H9 (cell line): ENCODE results near the gene GOLGA6L26. TPM values are rescaled to one million over a fixed set of nuclear protein-coding genes. Genes with fewer than 3 reads are reported as not detected.
"Not testable (repeated sequence)": the region's sequence is repeated elsewhere in the genome, so short reads cannot be mapped to it uniquely, and the experiment has no call there.

Source experiments
- DNase-seq: peaks from one replicate; pipeline ENCODE4 v3.0.0-alpha.2; 2017
- H2AFZ ChIP-seq: one replicate; pipeline ENCODE4 v1.6.1; 2013; ENCODE audit warnings: mild to moderate bottlenecking, low read length, control low read depth, moderate library complexity
- H2AK5ac ChIP-seq: 2 replicates; pipeline ENCODE4 v1.6.1; 2013; ENCODE audit warnings: low read length, control low read depth, mixed read lengths; ENCODE audit not compliant: insufficient read length
- H2BK120ac ChIP-seq: one replicate; pipeline ENCODE4 v1.6.1; 2013; ENCODE audit warnings: low read depth, mild to moderate bottlenecking, low read length, control low read depth, inconsistent platforms; ENCODE audit not compliant: poor library complexity, severe bottlenecking
- H2BK12ac ChIP-seq: 2 replicates; pipeline ENCODE4 v1.6.1; 2013; ENCODE audit warnings: low read length, control low read depth, mixed read lengths, low read depth; ENCODE audit not compliant: insufficient read length
- H2BK15ac ChIP-seq: 2 replicates; pipeline ENCODE4 v1.6.1; 2013; ENCODE audit warnings: low read depth, low read length, control low read depth
- H2BK20ac ChIP-seq: one replicate; pipeline ENCODE4 v1.6.1; 2013; ENCODE audit warnings: low read depth, mild to moderate bottlenecking, low read length, control low read depth, inconsistent platforms; ENCODE audit not compliant: poor library complexity, severe bottlenecking
- H2BK5ac ChIP-seq: 2 replicates; pipeline ENCODE4 v1.6.1; 2013; ENCODE audit warnings: low read length, control low read depth, mixed read lengths; ENCODE audit not compliant: insufficient read length
- H3K14ac ChIP-seq: 2 replicates; pipeline ENCODE4 v1.6.1; 2013; ENCODE audit warnings: low read length, control low read depth; ENCODE audit not compliant: insufficient read depth
- H3K18ac ChIP-seq: 2 replicates; pipeline ENCODE4 v1.6.1; 2013; ENCODE audit warnings: low read depth, mild to moderate bottlenecking, mixed read lengths, low read length, control low read depth; ENCODE audit not compliant: insufficient read length
- H3K23ac ChIP-seq: 2 replicates; pipeline ENCODE4 v1.6.1; 2013; ENCODE audit warnings: low read length, control low read depth, mixed read lengths, low read depth; ENCODE audit not compliant: insufficient read length
- H3K23me2 ChIP-seq: 2 replicates; pipeline ENCODE4 v1.6.1; 2013; ENCODE audit warnings: low read depth, mild to moderate bottlenecking, mixed read lengths, low read length, control low read depth; ENCODE audit not compliant: insufficient read length, poor library complexity, severe bottlenecking
- H3K27ac ChIP-seq: 2 replicates; pipeline ENCODE4 v1.5.1; 2013; ENCODE audit warnings: low read length, control low read depth, mixed read lengths, low read depth; ENCODE audit not compliant: insufficient read length
- H3K27me3 ChIP-seq: 2 replicates; pipeline ENCODE4 v1.6.1; 2013; ENCODE audit warnings: low read length, control low read depth, inconsistent platforms; ENCODE audit not compliant: insufficient read depth
- H3K4ac ChIP-seq: 2 replicates; pipeline ENCODE4 v1.6.1; 2013; ENCODE audit warnings: low read depth, mild to moderate bottlenecking, control low read depth, inconsistent platforms, low read length, moderate library complexity
- H3K4me1 ChIP-seq: 2 replicates; pipeline ENCODE4 v1.6.1; 2013; ENCODE audit warnings: low read length, control low read depth, inconsistent platforms; ENCODE audit not compliant: insufficient read depth
- H3K4me2 ChIP-seq: 2 replicates; pipeline ENCODE4 v1.6.1; 2013; ENCODE audit warnings: low read length, control low read depth, mixed read lengths; ENCODE audit not compliant: insufficient read length, insufficient read depth
- H3K56ac ChIP-seq: 2 replicates; pipeline ENCODE4 v1.6.1; 2013; ENCODE audit warnings: low read depth, mild to moderate bottlenecking, mixed read lengths, low read length, control low read depth; ENCODE audit not compliant: insufficient read length
- H3K79me1 ChIP-seq: 2 replicates; pipeline ENCODE4 v1.6.1; 2013; ENCODE audit warnings: low read depth, mild to moderate bottlenecking, moderate library complexity, low read length, control low read depth, inconsistent platforms; ENCODE audit not compliant: insufficient read depth, poor library complexity, severe bottlenecking
- H3K79me2 ChIP-seq: 2 replicates; pipeline ENCODE4 v1.6.1; 2013; ENCODE audit warnings: low read length, control low read depth, inconsistent platforms; ENCODE audit not compliant: insufficient read depth
- H3K9ac ChIP-seq: 2 replicates; pipeline ENCODE4 v1.6.1; 2013; ENCODE audit warnings: low read length, control low read depth, mixed read lengths; ENCODE audit not compliant: insufficient read length; ENCODE audit errors: extremely low read depth
- H3K9me3 ChIP-seq: one replicate; pipeline ENCODE4 v1.6.1; 2013; ENCODE audit warnings: low read depth, low read length, inconsistent platforms; ENCODE audit not compliant: control insufficient read depth
- H3T11ph ChIP-seq: one replicate; pipeline ENCODE4 v1.6.1; 2013; ENCODE audit warnings: mild to moderate bottlenecking, low read length, control low read depth, inconsistent platforms
- H4K20me1 ChIP-seq: one replicate; pipeline ENCODE4 v1.6.1; 2013; ENCODE audit not compliant: control insufficient read depth, insufficient read length, insufficient read depth
- H4K5ac ChIP-seq: 2 replicates; pipeline ENCODE4 v1.6.1; 2013; ENCODE audit warnings: low read depth, mild to moderate bottlenecking, mixed read lengths, low read length, control low read depth; ENCODE audit not compliant: insufficient read length
- H4K8ac ChIP-seq: replicated peaks from 2 replicates; pipeline ENCODE4 v1.6.1; 2013; ENCODE audit warnings: low read length, control low read depth, mixed read lengths, low read depth; ENCODE audit not compliant: insufficient read length
- H4K91ac ChIP-seq: 2 replicates; pipeline ENCODE4 v1.6.1; 2013; ENCODE audit warnings: low read depth, mild to moderate bottlenecking, moderate library complexity, mixed read lengths, low read length, control low read depth; ENCODE audit not compliant: insufficient read length
- H3K27ac Mint-ChIP-seq, 3 experiments: 2 replicates in 2 of 3; 3 replicates in 1 of 3; pipeline ENCODE4 v1.8.0; 2020 to 2021; ENCODE audit warnings: mixed read lengths in 3 of 3, mild to moderate bottlenecking in 1 of 3, moderate library complexity in 1 of 3
- H3K27me3 Mint-ChIP-seq: 2 replicates; pipeline ENCODE4 v1.8.0; 2021; ENCODE audit warnings: low read depth, mild to moderate bottlenecking, moderate library complexity, mixed read lengths
- H3K36me3 Mint-ChIP-seq, 3 experiments: 2 replicates in 2 of 3; 3 replicates in 1 of 3; pipeline ENCODE4 v1.8.0; 2020 to 2021; ENCODE audit warnings: low read depth in 3 of 3, mixed read lengths in 3 of 3; ENCODE audit not compliant: insufficient read depth in 1 of 3
- H3K4me1 Mint-ChIP-seq, 2 experiments: 2 replicates each; pipeline ENCODE4 v1.8.0; 2020; ENCODE audit warnings: mixed read lengths in 2 of 2
- H3K4me3 Mint-ChIP-seq, 2 experiments: 2 replicates in 1 of 2; 3 replicates in 1 of 2; pipeline ENCODE4 v1.8.0; 2020 to 2021; ENCODE audit warnings: mild to moderate bottlenecking in 2 of 2, mixed read lengths in 2 of 2, moderate library complexity in 1 of 2
- H3K9me3 Mint-ChIP-seq, 2 experiments: 2 replicates in 1 of 2; 3 replicates in 1 of 2; pipeline ENCODE4 v1.8.0; 2020; ENCODE audit warnings: mild to moderate bottlenecking in 2 of 2, mixed read lengths in 2 of 2, moderate library complexity in 1 of 2
- WGBS: extraction: QIAGEN DNeasy Blood & Tissue Kit; methylation state at CpG from one replicate; pipeline ENCODE4 v1.1.7; 2013; ENCODE audit warnings: missing lambda C conversion rate, low lambda C conversion rate, mixed read lengths; ENCODE audit not compliant: insufficient read length; ENCODE audit errors: extremely low coverage; 5-methylcytosine and 5-hydroxymethylcytosine counted together
- total RNA-seq: library from RNA; stranded (reverse); gene quantifications from 2 replicates; pipeline ENCODE4 v1.2.1, GENCODE V29; 2021

The GOLGA6L26 gene
- total RNA-seq, 1 experiment from 2014 or later: not detected

- H3K79me1 ChIP-seq, H3K27me3 Mint-ChIP-seq, H3K27ac Mint-ChIP-seq: not testable (repeated sequence)
Measured at GRCh38 chr15:23311233-23311632, 22.8 kb downstream of the GOLGA6L26 start.

GRCh38 chr15:23305921-23306320, 28.1 kb downstream of the GOLGA6L26 start:
- H3K27me3 Mint-ChIP-seq, H3K14ac ChIP-seq, H3K23ac ChIP-seq, H2AFZ ChIP-seq, H3K27me3 ChIP-seq, H3K4me3 Mint-ChIP-seq, H3K56ac ChIP-seq, H4K8ac ChIP-seq, H4K91ac ChIP-seq, H3K4me2 ChIP-seq, H2BK5ac ChIP-seq, H3K4me1 Mint-ChIP-seq, H3K23me2 ChIP-seq, H3K27ac ChIP-seq, H4K20me1 ChIP-seq, H4K5ac ChIP-seq, H3K4ac ChIP-seq, H2BK120ac ChIP-seq, H2BK15ac ChIP-seq, DNase-seq, H2AK5ac ChIP-seq, H3K9ac ChIP-seq, H3K79me2 ChIP-seq, H2BK20ac ChIP-seq, H3K9me3 ChIP-seq, H3K18ac ChIP-seq, H2BK12ac ChIP-seq, H3T11ph ChIP-seq, H3K79me1 ChIP-seq, H3K4me1 ChIP-seq: not testable (repeated sequence)
- Mint-ChIP-seq H3K36me3 (peaks cover 11 to 46% (median 30%) of the 10 kb centered on the region in 3 experiments), H3K27ac (0 out of 7 replicates have a peak overlapping the region, but pooled peaks of 1 of the 3 experiments have one; percentile 1), H3K9me3 (peaks cover 29 to 60% of the 10 kb centered on the region in 2 experiments; a peak in 4 of 5 replicates)
- no CpG with 5 or more reads among the region's 7 CpGs for WGBS

More at GRCh38 chr15:23311233-23311632, 22.8 kb downstream of the GOLGA6L26 start:
- not testable (repeated sequence) for H3K4me1 Mint-ChIP-seq, H3K4ac ChIP-seq, H3K4me3 Mint-ChIP-seq, H3K18ac ChIP-seq, H3K23ac ChIP-seq, H3T11ph ChIP-seq, H3K9ac ChIP-seq, DNase-seq, H3K9me3 ChIP-seq, H2BK12ac ChIP-seq, H2BK120ac ChIP-seq, H2AK5ac ChIP-seq, H2AFZ ChIP-seq, H3K14ac ChIP-seq, H4K91ac ChIP-seq, H3K56ac ChIP-seq, H2BK5ac ChIP-seq, H4K5ac ChIP-seq, H4K20me1 ChIP-seq, H3K27me3 ChIP-seq, H2BK15ac ChIP-seq, H2BK20ac ChIP-seq, H3K79me2 ChIP-seq, H3K4me2 ChIP-seq, H3K27ac ChIP-seq, H3K4me1 ChIP-seq, H4K8ac ChIP-seq, H3K23me2 ChIP-seq
- WGBS: no CpG with 5 or more reads among the region's 13 CpGs
- H3K36me3 Mint-ChIP-seq: peaks cover 13 to 43% (median 31%) of the 10 kb centered on the region in 3 experiments
- peaks cover 18 to 41% of the 10 kb centered on the region in 2 experiments; a peak in 4 of 5 replicates for H3K9me3 Mint-ChIP-seq
